DOHH2 (cell line): ENCODE measurements around the gene FGGY.

Experiments
- H3F3A ChIP-seq: fragments of 200-600 bp; sonication (generic), shearing (Covaris generic); 2 replicates; pipeline ENCODE4 v1.6.0; 2016; ENCODE audit warnings: antibody characterized with exemption, mild to moderate bottlenecking; ENCODE audit not compliant: control insufficient read depth, insufficient read depth
- H3K27ac ChIP-seq: fragments of 200-600 bp; sonication (generic); 2 replicates; pipeline ENCODE4 v1.5.1; 2014; ENCODE audit warnings: low read depth, mild to moderate bottlenecking, low read length, moderate library complexity
- H3K27me3 ChIP-seq: fragments of 200-600 bp; sonication (generic); 2 replicates; pipeline ENCODE4 v1.6.1; 2014; ENCODE audit warnings: mild to moderate bottlenecking, low read length, mixed read lengths; ENCODE audit not compliant: control insufficient read depth
- H3K36me3 ChIP-seq: fragments of 200-600 bp; sonication (generic); 2 replicates; pipeline ENCODE4 v1.6.1; 2014; ENCODE audit warnings: mild to moderate bottlenecking, low read length, moderate library complexity, mixed read lengths; ENCODE audit not compliant: control insufficient read depth
- H3K4me1 ChIP-seq: fragments of 200-600 bp; sonication (generic); 2 replicates; pipeline ENCODE4 v1.6.1; 2014; ENCODE audit warnings: mild to moderate bottlenecking, low read length, mixed read lengths; ENCODE audit not compliant: control insufficient read depth
- H3K4me2 ChIP-seq: fragments of 200-600 bp; sonication (generic); 2 replicates; pipeline ENCODE4 v1.6.0; 2014; ENCODE audit warnings: mild to moderate bottlenecking, low read length, moderate library complexity
- H3K4me3 ChIP-seq: fragments of 200-600 bp; sonication (generic); 2 replicates; pipeline ENCODE4 v1.5.1; 2014; ENCODE audit warnings: mild to moderate bottlenecking, low read length, mixed read lengths
- H3K79me2 ChIP-seq: fragments of 200-600 bp; sonication (generic); 2 replicates; pipeline ENCODE4 v1.6.1; 2014; ENCODE audit warnings: mild to moderate bottlenecking, low read length, mixed read lengths; ENCODE audit not compliant: control insufficient read depth
- H3K9me2 ChIP-seq: fragments of 200-600 bp; sonication (generic); replicated peaks from 2 replicates; pipeline ENCODE4 v1.6.1; 2014; ENCODE audit warnings: mild to moderate bottlenecking, low read length, mixed read lengths; ENCODE audit not compliant: control insufficient read depth
- H3K9me3 ChIP-seq: fragments of 200-600 bp; sonication (generic); 2 replicates; pipeline ENCODE4 v1.6.1; 2014; ENCODE audit warnings: antibody characterized with exemption, low read length, mixed read lengths; ENCODE audit not compliant: control insufficient read depth, insufficient read depth
- H4K20me1 ChIP-seq: fragments of 200-600 bp; sonication (generic); 2 replicates; pipeline ENCODE4 v1.6.0; 2014; ENCODE audit warnings: low read depth, mild to moderate bottlenecking, antibody characterized with exemption, low read length, moderate library complexity; ENCODE audit not compliant: control insufficient read depth, insufficient read depth
- EZH2phosphoT487 ChIP-seq: fragments of 200-600 bp; sonication (generic); IDR thresholded peaks from 2 replicates; pipeline ENCODE4 v1.6.1; 2017; ENCODE audit warnings: borderline replicate concordance, mild to moderate bottlenecking, antibody characterized with exemption, low read length, moderate library complexity, mixed read lengths
- TF ChIP-seq, protein P1 (sequence below): fragments of 200-600 bp; sonication (generic); IDR thresholded peaks from one replicate; pipeline ENCODE4 v1.5.1; 2014; ENCODE audit warnings: antibody characterized with exemption, mild to moderate bottlenecking, low read depth, low read length; ENCODE audit not compliant: poor library complexity, severe bottlenecking

FGGY gene

GRCh38 chr1:59497616-59498015 lies 200.7 kb downstream of the FGGY start:
- Histone ChIP-seq H3F3A (no peaks in the 10 kb centered on the region), H3K4me1 (peaks cover 14% of the 10 kb centered on the region), H3K4me2 (no peak overlapping the region), H3K9me3 (no peaks in the 10 kb centered on the region), H3K27ac (no peak overlapping the region), H3K36me3 (no peaks in the 10 kb centered on the region), H3K4me3 (no peak overlapping the region), H3K9me2 (no peaks in the 10 kb centered on the region), H3K79me2 (no peaks in the 10 kb centered on the region), H4K20me1 (no peaks in the 10 kb centered on the region), H3K27me3 (no peaks in the 10 kb centered on the region)
- no peak for TF ChIP-seq EZH2phosphoT487
- TF ChIP-seq, protein P1, sequence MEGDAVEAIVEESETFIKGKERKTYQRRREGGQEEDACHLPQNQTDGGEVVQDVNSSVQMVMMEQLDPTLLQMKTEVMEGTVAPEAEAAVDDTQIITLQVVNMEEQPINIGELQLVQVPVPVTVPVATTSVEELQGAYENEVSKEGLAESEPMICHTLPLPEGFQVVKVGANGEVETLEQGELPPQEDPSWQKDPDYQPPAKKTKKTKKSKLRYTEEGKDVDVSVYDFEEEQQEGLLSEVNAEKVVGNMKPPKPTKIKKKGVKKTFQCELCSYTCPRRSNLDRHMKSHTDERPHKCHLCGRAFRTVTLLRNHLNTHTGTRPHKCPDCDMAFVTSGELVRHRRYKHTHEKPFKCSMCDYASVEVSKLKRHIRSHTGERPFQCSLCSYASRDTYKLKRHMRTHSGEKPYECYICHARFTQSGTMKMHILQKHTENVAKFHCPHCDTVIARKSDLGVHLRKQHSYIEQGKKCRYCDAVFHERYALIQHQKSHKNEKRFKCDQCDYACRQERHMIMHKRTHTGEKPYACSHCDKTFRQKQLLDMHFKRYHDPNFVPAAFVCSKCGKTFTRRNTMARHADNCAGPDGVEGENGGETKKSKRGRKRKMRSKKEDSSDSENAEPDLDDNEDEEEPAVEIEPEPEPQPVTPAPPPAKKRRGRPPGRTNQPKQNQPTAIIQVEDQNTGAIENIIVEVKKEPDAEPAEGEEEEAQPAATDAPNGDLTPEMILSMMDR: no peak

DNA sequence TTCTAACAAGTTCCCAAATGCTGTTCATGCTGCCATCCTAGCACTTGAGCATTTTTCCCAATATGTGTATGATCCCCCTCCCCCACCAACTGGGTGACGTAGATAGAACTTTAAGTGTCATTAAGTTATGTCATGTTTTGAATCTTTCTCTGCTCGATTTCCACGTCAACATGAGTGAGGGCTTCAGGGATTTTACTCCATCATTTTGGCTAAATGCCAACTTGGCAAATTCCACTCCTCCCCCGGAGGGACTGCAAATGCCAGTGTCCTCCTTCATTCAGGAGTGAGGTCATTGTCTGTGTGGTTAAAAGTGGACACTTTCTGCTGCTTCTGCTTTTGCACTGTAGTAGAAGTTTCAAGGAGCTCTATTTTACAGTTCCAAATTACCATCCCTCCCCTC lies 201.7 kb downstream of the FGGY start:
- H3F3A ChIP-seq: no peaks in the 10 kb centered on the region
- H3K9me2 ChIP-seq: no peaks in the 10 kb centered on the region
- no peaks in the 10 kb centered on the region for H3K36me3 ChIP-seq
- H3K4me2 ChIP-seq: no peak overlapping the region
- H3K4me1 ChIP-seq: peaks cover 14% of the 10 kb centered on the region
- H3K79me2 ChIP-seq: no peaks in the 10 kb centered on the region
- no peaks in the 10 kb centered on the region for H4K20me1 ChIP-seq
- H3K27ac ChIP-seq: no peak overlapping the region
- no peak for TF ChIP-seq EZH2phosphoT487
- TF ChIP-seq, protein P1: no peak
- H3K27me3 ChIP-seq: no peaks in the 10 kb centered on the region
- H3K4me3 ChIP-seq: no peak overlapping the region
- H3K9me3 ChIP-seq: no peaks in the 10 kb centered on the region

DNA sequence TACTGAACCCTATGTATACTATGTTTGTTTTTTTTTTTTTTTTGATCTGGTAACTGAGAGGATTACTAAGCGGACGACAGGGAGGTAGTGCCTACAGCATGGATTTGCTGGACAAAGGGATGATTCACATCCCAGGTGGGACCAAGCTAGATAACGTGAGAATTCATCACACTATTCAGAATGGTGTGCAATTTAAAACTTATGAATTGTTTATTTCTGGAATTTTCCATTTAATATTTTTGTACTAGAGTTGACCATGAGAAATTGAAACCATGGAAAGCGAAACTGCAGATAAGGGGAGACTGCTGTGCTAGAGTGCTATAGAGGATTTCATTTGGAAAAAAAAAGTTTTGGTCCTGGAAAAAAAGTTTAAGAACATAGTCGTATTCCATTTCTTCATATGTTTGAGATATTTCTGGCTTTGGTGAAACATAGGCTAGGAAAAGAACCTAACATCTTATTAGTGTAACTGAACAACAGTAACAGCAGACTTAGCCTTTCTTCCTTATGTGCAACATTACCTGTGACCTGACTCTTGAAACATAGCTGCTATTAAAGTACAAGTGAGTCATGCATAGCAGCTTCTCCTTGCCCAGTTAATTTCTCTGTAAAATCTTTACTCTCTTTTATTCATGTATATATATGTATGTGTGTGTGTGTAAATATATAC lies 202.5 kb downstream of the FGGY start:
- peaks cover 14% of the 10 kb centered on the region for H3K4me1 ChIP-seq
- H3K9me3 ChIP-seq: no peaks in the 10 kb centered on the region
- no peak overlapping the region for H3K4me2 ChIP-seq
- TF ChIP-seq, protein P1: no peak
- TF ChIP-seq EZH2phosphoT487: no peak
- no peak overlapping the region for H3K4me3 ChIP-seq
- H4K20me1 ChIP-seq: no peaks in the 10 kb centered on the region
- no peaks in the 10 kb centered on the region for H3K9me2 ChIP-seq
- no peaks in the 10 kb centered on the region for H3K36me3 ChIP-seq
- H3F3A ChIP-seq: no peaks in the 10 kb centered on the region
- no peak overlapping the region for H3K27ac ChIP-seq
- no peaks in the 10 kb centered on the region for H3K79me2 ChIP-seq
- H3K27me3 ChIP-seq: no peaks in the 10 kb centered on the region
